NCI-H1436 treated with DMSO at 0.1 percent for 48 hours (cell line): ENCODE data around the gene COQ8A.
A peak's percentile ranks its signal among the peaks of the same experiment; 100 is the strongest.

ENCODE experiments used
- DNase-seq: peaks from one replicate; lab custom pipeline; 2025; lab: John Stamatoyannopoulos, UW

The COQ8A gene

GRCh38 chr1:226940029-226940805 is at the start of gene COQ8A:
Gene COQ8A, plus strand, starts transcription at chr1:226940294. Its CDS starts 21,092 bp downstream, at chr1:226961386.
- DNase-seq, result peak; percentile 99

GRCh38 chr1:226890331-226891108 is 49.6 kb upstream of the COQ8A start:
- no peak for DNase-seq

GRCh38 chr1:226891346-226891745 is 48.7 kb upstream of the COQ8A start:
- no peak for DNase-seq

GRCh38 chr1:226891846-226892523 is 48.1 kb upstream of the COQ8A start:
- DNase-seq, result no peak

DNA sequence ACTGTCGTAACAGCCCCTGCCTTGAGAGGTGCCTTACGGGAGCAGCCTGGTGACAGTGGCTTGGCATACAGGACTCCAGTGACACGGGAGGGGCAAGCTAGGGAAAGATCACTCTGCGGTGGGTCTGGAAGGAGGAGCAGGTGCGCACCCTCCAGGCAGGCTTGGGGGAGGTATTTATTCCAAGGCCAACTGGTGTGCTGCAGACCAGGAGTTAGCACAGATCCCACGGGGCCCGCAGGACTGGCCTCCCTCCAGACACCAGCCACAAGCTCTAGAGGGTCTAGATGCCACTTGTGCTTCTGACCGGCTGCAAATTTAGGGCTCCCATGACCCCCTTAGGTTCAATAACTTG is 47.6 kb upstream of the COQ8A start:
- DNase-seq, result no peak

DNA sequence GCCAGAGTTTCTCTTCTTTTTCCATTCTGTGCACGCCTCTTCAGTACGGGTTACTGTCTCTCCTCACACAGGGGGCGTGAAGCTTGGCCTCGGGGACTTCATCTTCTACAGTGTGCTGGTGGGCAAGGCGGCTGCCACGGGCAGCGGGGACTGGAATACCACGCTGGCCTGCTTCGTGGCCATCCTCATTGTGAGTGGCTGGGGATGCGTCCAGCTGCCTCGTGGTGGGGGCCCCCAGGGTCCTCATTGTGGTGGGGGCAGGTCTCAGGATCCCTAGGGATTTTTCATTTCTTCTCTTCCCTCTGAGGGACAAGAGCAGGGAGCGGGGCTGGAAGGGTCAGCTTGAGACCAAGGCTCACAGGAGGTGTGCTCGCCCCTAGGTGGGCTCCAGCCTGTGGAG is 46.2 kb upstream of the COQ8A start:
- no peak for DNase-seq

GRCh38 chr1:226894826-226895225 is 45.3 kb upstream of the COQ8A start:
- no peak for DNase-seq

GRCh38 chr1:226895644-226896043 is 44.5 kb upstream of the COQ8A start:
- no peak for DNase-seq

- DNase-seq, result no peak
Observed at GRCh38 chr1:226898246-226898645, 41.8 kb upstream of the COQ8A start.

DNA sequence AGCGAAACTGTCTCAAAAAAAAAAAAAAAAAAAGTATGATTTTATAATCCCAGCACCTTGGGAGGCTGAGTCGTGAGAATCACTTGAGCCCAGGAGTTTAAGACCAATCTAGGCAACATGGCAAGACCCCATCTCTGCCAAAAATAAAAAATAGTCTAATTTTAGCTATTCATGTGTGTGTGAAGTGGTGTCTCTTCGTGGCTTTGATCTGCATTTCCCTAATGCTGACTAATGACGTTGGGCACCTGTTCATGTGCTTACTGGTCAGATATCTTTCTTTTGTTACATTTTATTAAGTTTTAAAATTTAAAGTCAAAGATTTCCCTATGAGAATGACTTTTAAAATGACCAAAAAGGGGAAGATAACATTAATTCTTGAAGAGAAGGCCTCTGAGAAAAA is 38.7 kb upstream of the COQ8A start:
- no peak for DNase-seq

- no peak for DNase-seq
Observed at GRCh38 chr1:226902601-226903000, 37.5 kb upstream of the COQ8A start.

DNA sequence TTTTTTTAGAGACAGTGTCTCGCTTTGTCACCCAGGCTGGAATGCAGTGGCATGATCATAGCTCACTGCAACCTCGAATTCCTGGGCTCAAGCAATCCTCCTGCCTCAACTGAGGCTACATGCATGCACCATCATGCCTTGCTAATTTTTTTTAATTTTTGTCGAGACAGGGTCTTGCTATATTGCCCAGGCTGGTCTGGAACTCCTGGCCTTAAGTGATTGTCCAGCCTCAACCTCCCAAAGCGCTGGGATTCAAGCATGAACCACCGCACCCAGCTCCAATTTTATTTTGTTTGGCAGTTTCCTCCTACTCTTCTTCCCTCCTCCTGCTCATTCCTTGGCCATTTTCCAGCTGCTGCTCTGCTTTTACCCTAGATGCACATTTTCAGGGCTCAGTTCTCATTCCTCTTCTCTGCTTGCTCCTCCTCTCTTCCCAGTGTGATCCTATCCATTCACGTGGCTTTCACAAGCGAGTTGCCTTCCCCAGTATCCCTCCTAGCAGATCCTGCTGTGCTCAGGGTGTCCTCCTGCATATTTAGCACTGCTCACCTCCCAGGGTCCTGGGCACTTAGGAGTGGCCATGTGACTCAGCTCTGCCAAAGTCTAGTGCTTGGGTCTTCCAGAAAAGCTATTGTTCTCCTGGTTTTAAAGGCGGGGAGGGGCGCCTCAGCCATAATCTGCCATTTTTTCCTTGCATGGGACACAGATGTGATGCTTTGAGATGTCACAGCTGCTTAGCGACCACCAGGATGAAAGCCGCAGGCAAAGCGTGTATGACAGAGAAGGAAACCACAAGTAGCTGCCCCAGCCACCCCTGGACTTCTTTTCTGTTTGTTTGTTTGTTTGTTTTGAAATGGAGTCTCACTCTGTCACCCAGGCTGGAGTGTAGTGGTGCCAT is 36.0 kb upstream of the COQ8A start:
- no peak for DNase-seq

- DNase-seq, result no peak
Observed at GRCh38 chr1:226904772-226905171, 35.3 kb upstream of the COQ8A start.

GRCh38 chr1:226908419-226908818 is 31.7 kb upstream of the COQ8A start:
- no peak for DNase-seq

GRCh38 chr1:226908913-226909312 is 31.2 kb upstream of the COQ8A start:
- DNase-seq, result no peak

GRCh38 chr1:226912587-226913176 is 27.4 kb upstream of the COQ8A start:
- DNase-seq, result no peak

GRCh38 chr1:226915672-226915995 is 24.5 kb upstream of the COQ8A start:
- DNase-seq, result no peak

DNA sequence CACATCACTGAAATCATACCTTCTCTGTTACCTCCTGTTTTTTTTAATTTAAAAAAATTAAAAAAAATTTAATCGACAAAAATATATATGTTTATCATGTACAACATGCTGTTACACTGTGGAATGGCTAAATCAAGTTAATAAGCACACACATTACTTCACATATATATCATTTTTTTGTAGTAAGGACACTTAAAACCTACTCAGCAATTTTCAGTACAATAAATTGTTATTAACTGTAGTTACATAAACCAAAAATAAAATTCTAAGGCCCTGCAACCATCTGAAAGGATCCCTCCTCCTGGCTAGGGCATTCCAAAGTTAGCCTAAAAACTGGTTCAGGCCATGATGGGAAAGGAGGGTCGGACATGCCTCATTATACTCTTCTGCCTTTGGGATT is 23.6 kb upstream of the COQ8A start:
- DNase-seq, result no peak

- DNase-seq, result no peak
Observed at GRCh38 chr1:226919587-226919986, 20.5 kb upstream of the COQ8A start.

- no peak for DNase-seq
Observed at GRCh38 chr1:226919995-226920394, 20.1 kb upstream of the COQ8A start.

GRCh38 chr1:226920446-226920894 is 19.6 kb upstream of the COQ8A start:
- no peak for DNase-seq

- DNase-seq, result no peak
Observed at GRCh38 chr1:226921504-226921903, 18.6 kb upstream of the COQ8A start.
